HG03558 (cell line): ENCODE results near the gene PTPRC.

Experiments
- ATAC-seq: cut with Tn5 transposase; IDR thresholded peaks from one replicate; pipeline ENCODE4 v1.9.1; 2021; ENCODE audit warnings: moderate number of reproducible peaks; ENCODE audit not compliant: unreplicated experiment; ENCODE audit errors: extremely low read depth

PTPRC gene

GRCh38 chr1:198620951-198621824 lies 17.7 kb upstream of the PTPRC start:
- peak; percentile 50 for ATAC-seq

- ATAC-seq: no peak
These were observed 16.8 kb upstream of the PTPRC start for GRCh38 chr1:198622001-198622400.

- ATAC-seq: no peak
These were observed 14.8 kb upstream of the PTPRC start for GRCh38 chr1:198623752-198624647.

- no peak for ATAC-seq
These were observed 14.2 kb upstream of the PTPRC start for GRCh38 chr1:198624648-198624980.

GRCh38 chr1:198627436-198628066 lies 11.3 kb upstream of the PTPRC start:
- ATAC-seq: no peak

GRCh38 chr1:198628067-198628455 lies 10.8 kb upstream of the PTPRC start:
- no peak for ATAC-seq

- ATAC-seq: no peak
These were observed 9.2 kb upstream of the PTPRC start for GRCh38 chr1:198629610-198630009.

- ATAC-seq: no peak
These were observed 8.0 kb upstream of the PTPRC start for GRCh38 chr1:198630863-198631262.

- no peak for ATAC-seq
These were observed 7.5 kb upstream of the PTPRC start for GRCh38 chr1:198631292-198631691.

- no peak for ATAC-seq
These were observed 6.8 kb upstream of the PTPRC start for GRCh38 chr1:198632007-198632406.

- no peak for ATAC-seq
These were observed 5.1 kb upstream of the PTPRC start for GRCh38 chr1:198633675-198634121.

- no peak for ATAC-seq
These were observed 2.9 kb upstream of the PTPRC start for GRCh38 chr1:198635964-198636363.

GRCh38 chr1:198636391-198636790 lies 2.4 kb upstream of the PTPRC start:
- no peak for ATAC-seq

GRCh38 chr1:198637157-198637556 lies 1.7 kb upstream of the PTPRC start:
- no peak for ATAC-seq

GRCh38 chr1:198637916-198638437 lies 863 bp upstream of the PTPRC start:
- ATAC-seq: no peak

- peak; percentile 4 for ATAC-seq
These were observed 399 bp upstream of the PTPRC start for GRCh38 chr1:198638441-198638840.

- no peak for ATAC-seq
These were observed 867 bp downstream of the PTPRC start for GRCh38 chr1:198639671-198640143.

- no peak for ATAC-seq
These were observed 1.3 kb downstream of the PTPRC start for GRCh38 chr1:198640174-198640573.

- peak; percentile 27 for ATAC-seq
These were observed 2.7 kb downstream of the PTPRC start for GRCh38 chr1:198641501-198641900.

- no peak for ATAC-seq
These were observed 3.3 kb downstream of the PTPRC start for GRCh38 chr1:198641966-198642668.
